H1 (cell line): ENCODE results near the gene FGF1. TPM values are rescaled to one million over a fixed set of nuclear protein-coding genes. Genes with fewer than 3 reads are reported as not detected.

Source experiments
- CHD7 ChIP-seq: fragments of 300-600 bp; sonication (generic); IDR thresholded peaks from 2 replicates; pipeline ENCODE4 v1.7.1; 2012; ENCODE audit warnings: low read length, moderate library complexity, mild to moderate bottlenecking, inconsistent platforms; ENCODE audit not compliant: insufficient replicate concordance
- EP300 ChIP-seq, 2 experiments: IDR thresholded peaks; 1 replicate in 1 of 2; 2 replicates in 1 of 2; pipeline ENCODE4 v1.6.1; 2011 to 2012; ENCODE audit warnings: low read depth in 2 of 2, low read length in 2 of 2, mild to moderate bottlenecking in 2 of 2, borderline replicate concordance in 1 of 2, inconsistent platforms in 1 of 2, moderate library complexity in 1 of 2
- EZH2 ChIP-seq: fragments of 200-600 bp; sonication (generic); IDR thresholded peaks from 2 replicates; pipeline ENCODE4 v1.7.1; 2012; ENCODE audit warnings: low read depth, mild to moderate bottlenecking, moderate library complexity, low read length, inconsistent platforms; ENCODE audit not compliant: severe bottlenecking
- RXRA ChIP-seq: IDR thresholded peaks from 2 replicates; pipeline ENCODE4 v1.6.1; 2011; ENCODE audit warnings: low read depth, mild to moderate bottlenecking, low read length, moderate library complexity; ENCODE audit not compliant: insufficient read depth
- SP2 ChIP-seq: IDR thresholded peaks from 2 replicates; pipeline ENCODE4 v1.6.1; 2012; ENCODE audit warnings: mild to moderate bottlenecking, low read length, inconsistent platforms
- TBP ChIP-seq: IDR thresholded peaks from 2 replicates; pipeline ENCODE4 v1.6.1; 2011; ENCODE audit warnings: low read depth, low read length, improper control_type of control experiment
- polyA plus RNA-seq, 7 experiments: library from polyadenylated mRNA; depleted of rRNA in 3 of 7; stranded (reverse) in 5 of 7; unstranded in 2 of 7; fragments of >200 nt in 5 of 7; fragments of 200-250 nt in 2 of 7; gene quantifications; 1 replicate in 5 of 7; 2 replicates in 1 of 7; 4 replicates in 1 of 7; pipeline versions ENCODE4 v1.2.1 to v1.2.3, GENCODE V29; 2011 to 2013; ENCODE audit warnings: missing spikeins in 2 of 7, mixed read lengths in 2 of 7
- total RNA-seq: library from RNA; stranded (reverse); fragmentation: NEBNext Ultra II Directional; extraction: Animal tissue kit (Norgen Biotek cat#: 25700); gene quantifications from 2 replicates; pipeline ENCODE4 v1.2.1, GENCODE V29; 2021

The FGF1 gene
- total and polyA plus RNA-seq, 2 of the 8 experiments (the other 6 are each of a cell fraction or from before 2014, with no cell fraction given), result 0.30 to 0.50 TPM

- TF ChIP-seq CHD7, result no peak
- no peak for TF ChIP-seq EP300 (IDR thresholded peaks at IDR 0.05; ENCODE audit: borderline replicate concordance in 1 of 2, low read depth in 2 of 2, low read length in 2 of 2)
- TF ChIP-seq EZH2, result no peak
- TF ChIP-seq RXRA, result no peak
- no peak for TF ChIP-seq TBP
- no peak for TF ChIP-seq SP2
- TF ChIP-seq, all 59 proteins: peak for 0
These were observed 1.9 kb downstream of the FGF1 start (continued) for GRCh38 chr5:142683881-142684505.
